Activated effector memory CD4-positive, alpha-beta T cell treated with anti-CD3 and anti-CD28 coated beads, Interleukin-2, amount 50 U/mL, for 16 hours (primary cell): Measurements from ENCODE around the gene NT5DC2.

ENCODE experiments used
- DNase-seq: peaks from one replicate; pipeline ENCODE4 v3.0.0-alpha.2; 2020

The NT5DC2 gene

GRCh38 chr3:52533623-52534280, at the start of gene NT5DC2:
Gene NT5DC2 (minus strand): TSS chr3:52533857. CDS start chr3:52533737, 120 bp downstream.
- DNase-seq = peak; percentile 89

GRCh38 chr3:52574056-52574965, 40.7 kb upstream of the NT5DC2 start:
- no peak for DNase-seq

- no peak for DNase-seq
Measured at GRCh38 chr3:52572221-52572620, 38.6 kb upstream of the NT5DC2 start.

- DNase-seq = no peak
Measured at GRCh38 chr3:52570076-52570475, 36.4 kb upstream of the NT5DC2 start.

GRCh38 chr3:52568069-52568468, 34.4 kb upstream of the NT5DC2 start:
- DNase-seq = no peak

GRCh38 chr3:52563984-52564383, 30.3 kb upstream of the NT5DC2 start:
- no peak for DNase-seq

GRCh38 chr3:52561028-52561747, 27.5 kb upstream of the NT5DC2 start:
- DNase-seq = no peak

- DNase-seq = no peak
Measured at GRCh38 chr3:52558436-52558835, 24.8 kb upstream of the NT5DC2 start.

- no peak for DNase-seq
Measured at GRCh38 chr3:52557011-52557960, 23.6 kb upstream of the NT5DC2 start.

- DNase-seq = no peak
Measured at GRCh38 chr3:52555056-52555455, 21.4 kb upstream of the NT5DC2 start.

GRCh38 chr3:52554026-52554755, 20.5 kb upstream of the NT5DC2 start:
- no peak for DNase-seq

GRCh38 chr3:52552089-52552488, 18.4 kb upstream of the NT5DC2 start:
- no peak for DNase-seq

GRCh38 chr3:52551118-52551517, 17.5 kb upstream of the NT5DC2 start:
- no peak for DNase-seq

- DNase-seq = no peak
Measured at GRCh38 chr3:52547143-52547542, 13.5 kb upstream of the NT5DC2 start.

GRCh38 chr3:52546111-52546901, 12.6 kb upstream of the NT5DC2 start:
- no peak for DNase-seq

GRCh38 chr3:52544937-52545336, 11.3 kb upstream of the NT5DC2 start:
- DNase-seq = no peak

GRCh38 chr3:52541050-52541449, 7.4 kb upstream of the NT5DC2 start:
- no peak for DNase-seq

- DNase-seq = no peak
Measured at GRCh38 chr3:52539010-52539653, 5.5 kb upstream of the NT5DC2 start.

- DNase-seq = peak; percentile 61
Measured at GRCh38 chr3:52537726-52538421, 4.2 kb upstream of the NT5DC2 start.
